ENCODE results near the gene FOXK2.

Gene FOXK2

GRCh38 chr17:82518826-82519810 is at the start of gene FOXK2:
FOXK2 (plus strand) TSS chr17:82519732; CDS start chr17:82519889, 157 bp downstream.
- peak; percentile 86 for DNase-seq

- DNase-seq, result no peak
Observed at GRCh38 chr17:82470065-82470464, 49.5 kb upstream of the FOXK2 start.

GRCh38 chr17:82474223-82475010 is 45.1 kb upstream of the FOXK2 start:
- no peak for DNase-seq

DNA sequence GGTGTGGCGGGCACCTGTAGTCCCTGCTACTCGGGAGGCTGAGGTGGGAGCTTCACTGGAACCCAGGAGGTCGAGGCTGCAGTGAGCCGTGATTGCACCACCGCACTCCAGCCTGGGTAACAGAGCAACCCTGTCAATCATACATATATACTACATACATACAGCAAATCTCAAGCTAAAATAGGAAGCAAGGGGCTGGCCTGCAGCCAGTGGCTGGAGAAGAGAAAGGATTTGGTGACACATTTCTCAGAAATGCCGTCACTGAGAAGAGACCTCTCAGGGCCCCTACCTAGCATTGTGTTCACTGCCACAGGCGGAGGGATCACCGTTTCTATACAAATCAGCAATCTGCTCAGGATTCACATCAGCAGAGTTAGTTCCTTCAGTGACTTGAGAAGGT is 44.1 kb upstream of the FOXK2 start:
- no peak for DNase-seq

- no peak for DNase-seq
Observed at GRCh38 chr17:82477934-82478333, 41.6 kb upstream of the FOXK2 start.

DNA sequence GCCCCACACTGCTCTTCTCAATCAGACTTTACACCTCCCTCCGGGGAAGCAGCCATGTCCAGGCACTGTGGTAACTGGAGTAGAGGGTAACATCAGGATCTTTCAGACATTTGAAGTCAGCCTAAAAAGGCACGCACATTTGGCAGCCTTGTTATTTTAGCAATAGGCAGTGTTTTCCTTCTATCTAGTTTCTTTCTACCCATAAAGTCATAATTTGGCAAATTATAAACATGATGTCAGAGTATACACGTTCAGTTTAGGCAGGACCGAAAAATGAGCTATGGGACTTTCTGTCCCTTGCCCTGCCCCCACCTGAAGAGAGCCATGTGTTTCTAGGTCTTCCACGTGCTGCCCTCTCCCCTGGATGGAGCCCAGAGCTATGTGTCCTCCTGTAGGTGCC is 39.9 kb upstream of the FOXK2 start:
- no peak for DNase-seq

DNA sequence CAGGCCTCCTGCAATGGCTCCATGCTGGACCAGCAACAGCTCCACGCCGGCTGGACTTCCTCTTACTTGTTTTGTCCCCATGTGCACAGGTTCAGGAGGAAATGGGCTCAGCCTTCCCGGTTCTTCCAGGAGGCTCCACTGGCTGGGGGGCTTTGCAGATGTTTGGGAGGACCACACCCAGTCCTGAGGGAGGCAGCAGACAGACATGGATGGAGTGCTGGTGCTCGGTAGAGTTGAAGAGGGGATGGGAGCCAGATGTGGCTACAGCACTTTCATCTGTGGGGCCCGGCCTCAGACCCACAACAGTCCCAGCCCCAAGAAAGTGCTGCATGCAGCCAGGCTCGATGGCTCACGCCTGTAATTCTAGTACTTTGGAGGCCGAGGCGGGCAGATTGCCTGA is 39.2 kb upstream of the FOXK2 start:
- DNase-seq, result no peak

DNA sequence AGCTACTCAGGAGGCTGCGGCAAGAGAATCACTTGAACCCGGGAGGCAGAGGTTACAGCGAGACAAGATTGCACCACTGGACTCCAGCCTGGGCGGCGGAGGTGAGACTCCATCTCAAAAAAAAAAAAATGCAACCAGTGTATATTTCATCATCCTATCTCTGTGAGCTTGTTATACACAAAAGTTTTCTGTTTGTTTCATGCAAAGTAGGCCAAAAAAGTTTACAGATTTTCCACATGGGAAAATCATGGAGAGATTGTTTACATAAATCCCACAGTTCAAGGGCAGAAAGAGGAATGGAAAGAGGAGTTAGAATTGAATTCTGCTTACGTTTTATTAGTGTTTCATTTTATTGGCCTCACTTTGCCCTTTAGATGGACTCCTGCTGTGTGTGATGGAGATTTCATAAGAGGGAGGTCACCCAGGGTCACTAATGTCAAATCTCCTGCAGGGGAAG is 36.3 kb upstream of the FOXK2 start:
- no peak for DNase-seq

DNA sequence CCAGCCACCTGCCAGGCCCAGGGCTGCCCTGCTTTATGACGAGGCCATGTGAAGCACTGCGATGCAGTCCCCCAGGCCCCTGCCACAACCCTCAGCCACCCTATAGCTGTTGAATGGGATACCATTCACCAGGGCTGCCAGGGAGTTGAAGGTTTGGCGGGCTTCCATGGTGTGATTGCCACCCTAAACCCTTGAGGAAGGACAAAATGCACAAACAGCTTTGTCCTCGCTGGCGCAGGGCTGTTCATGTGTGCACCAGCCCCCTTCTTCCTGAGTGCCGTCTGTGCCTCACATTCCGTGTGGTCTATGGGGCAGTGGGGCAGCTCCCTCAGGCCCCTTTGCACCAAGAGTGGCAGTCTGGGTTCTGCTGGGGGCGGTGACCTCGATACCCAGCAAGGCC is 35.7 kb upstream of the FOXK2 start:
- no peak for DNase-seq

DNA sequence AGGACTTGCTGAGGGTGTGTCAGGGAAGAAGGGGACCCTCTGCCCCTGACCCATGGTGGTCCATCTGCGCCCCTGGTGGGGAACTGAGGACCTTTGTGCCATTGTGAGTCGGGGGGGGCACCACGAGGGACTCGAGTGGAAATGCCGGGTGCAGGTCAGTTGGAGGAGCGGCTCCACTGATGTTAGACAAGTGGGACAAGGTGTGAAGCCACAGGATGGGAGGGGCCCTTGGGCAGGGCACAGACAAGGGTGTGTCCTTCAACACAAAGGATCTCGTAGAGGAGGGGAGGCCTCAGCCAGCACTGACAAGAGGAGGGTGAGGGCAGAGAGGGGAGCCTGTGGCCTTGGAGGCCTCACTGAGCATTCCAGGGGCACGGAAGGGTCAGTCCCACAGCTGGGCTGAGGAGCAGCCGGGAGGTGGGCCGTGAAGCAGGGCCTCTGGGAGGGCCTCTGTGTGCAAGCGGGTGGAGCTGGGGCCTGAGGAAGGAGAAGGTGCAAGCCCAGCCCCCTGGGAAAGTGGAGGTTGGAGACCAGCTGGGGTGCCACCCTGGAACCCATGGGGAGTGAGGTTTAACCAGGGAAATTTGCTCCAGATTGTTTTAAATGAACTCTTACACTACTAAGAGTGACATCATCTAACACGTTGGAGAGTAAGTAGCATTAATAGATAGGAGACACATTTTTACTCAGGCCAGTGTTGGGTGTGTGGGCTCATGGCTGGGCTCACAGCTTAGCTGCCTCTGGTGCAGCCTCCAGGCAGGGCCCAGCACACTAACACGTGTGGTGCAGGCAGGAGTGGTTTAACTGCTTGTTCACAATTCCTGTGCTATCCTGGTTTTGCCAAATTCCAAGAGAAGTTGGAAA is 33.1 kb upstream of the FOXK2 start:
- DNase-seq, result no peak

DNA sequence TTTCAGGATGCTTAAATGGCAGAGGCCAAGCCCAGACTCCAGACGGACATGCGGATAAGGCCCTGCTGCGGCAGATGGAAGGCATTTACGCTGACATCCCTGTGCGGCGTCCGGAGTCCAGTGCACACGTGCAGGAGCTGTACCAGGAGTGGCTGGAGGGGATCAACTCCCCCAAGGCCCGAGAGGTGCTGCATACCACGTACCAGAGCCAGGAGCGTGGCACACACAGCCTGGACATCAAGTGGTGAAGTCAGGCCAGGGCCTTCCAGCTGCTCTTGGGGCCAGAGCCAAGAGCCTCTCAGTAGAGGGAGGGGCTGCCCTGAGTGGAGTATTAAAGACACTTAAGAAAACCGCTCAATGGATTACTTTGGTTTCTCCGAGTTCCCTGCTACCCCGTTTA is 31.6 kb upstream of the FOXK2 start:
- no peak for DNase-seq

GRCh38 chr17:82489117-82489516 is 30.4 kb upstream of the FOXK2 start:
- DNase-seq, result peak; percentile 27

DNA sequence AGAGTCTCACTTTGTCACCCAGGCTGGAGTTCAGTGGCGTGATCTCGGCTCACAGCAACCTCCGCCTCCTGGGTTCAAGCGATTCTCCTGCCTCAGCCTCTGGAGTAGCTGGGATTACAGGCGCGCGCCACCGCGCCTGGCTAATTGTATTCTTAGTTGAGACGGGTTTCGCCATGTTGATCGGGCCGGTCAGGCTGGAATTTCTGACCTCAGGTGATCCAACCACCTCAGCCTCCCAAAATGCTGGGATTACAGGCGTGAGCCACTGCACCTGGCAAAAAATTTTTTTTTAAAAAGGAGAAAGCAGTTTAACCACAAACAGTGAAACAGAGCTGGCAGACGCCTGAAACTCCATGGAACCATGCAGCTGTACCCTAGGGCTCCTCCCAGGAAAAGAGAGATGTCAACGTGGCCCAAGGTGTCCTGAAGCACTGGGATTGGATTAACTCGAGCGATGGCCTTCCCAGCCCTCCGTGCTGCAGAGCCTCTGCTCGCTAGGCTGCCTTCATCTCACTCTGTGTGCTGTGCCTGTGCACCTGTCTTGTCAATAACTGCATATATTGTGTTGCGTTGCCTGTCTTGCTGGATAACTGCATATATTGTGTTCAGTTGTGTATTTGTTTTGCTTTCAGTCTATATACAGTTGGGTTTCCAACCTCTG is 29.6 kb upstream of the FOXK2 start:
- no peak for DNase-seq

DNA sequence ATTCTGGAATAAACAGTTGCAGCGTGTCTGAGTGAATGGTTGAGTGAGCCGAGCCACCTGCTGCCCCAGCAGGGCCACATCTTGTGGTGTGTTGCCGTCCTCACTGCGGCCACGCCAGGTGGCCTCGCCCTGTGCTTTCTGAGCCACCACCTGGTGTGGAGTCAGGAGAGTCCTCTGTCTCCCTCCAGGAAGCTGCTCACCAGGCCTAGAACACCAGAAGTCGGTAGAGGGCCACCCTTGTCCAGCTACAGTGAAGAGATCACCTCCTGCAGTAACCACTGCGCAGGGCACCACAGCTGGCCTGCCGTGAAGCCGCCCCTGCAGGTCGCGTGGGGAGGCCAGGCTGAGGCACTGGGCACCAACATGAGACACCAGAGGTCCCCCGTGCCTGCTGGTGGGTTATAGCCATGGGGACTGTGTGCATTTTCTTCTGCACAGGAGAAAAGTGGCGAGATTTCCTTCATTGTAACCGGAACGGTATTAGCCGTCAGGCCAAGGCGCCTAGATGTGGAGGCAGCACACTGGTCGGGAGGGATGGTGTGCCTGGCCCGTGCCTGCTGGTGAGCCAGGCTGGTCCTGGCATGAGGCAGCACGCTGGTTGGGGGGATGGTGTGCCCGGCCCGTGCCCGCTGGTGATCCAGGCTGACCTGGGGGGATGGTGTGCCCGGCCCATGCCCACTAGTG is 28.9 kb upstream of the FOXK2 start:
- no peak for DNase-seq

GRCh38 chr17:82491196-82491530 is 28.4 kb upstream of the FOXK2 start:
- no peak for DNase-seq

- DNase-seq, result no peak
Observed at GRCh38 chr17:82491533-82491932, 28.0 kb upstream of the FOXK2 start.

DNA sequence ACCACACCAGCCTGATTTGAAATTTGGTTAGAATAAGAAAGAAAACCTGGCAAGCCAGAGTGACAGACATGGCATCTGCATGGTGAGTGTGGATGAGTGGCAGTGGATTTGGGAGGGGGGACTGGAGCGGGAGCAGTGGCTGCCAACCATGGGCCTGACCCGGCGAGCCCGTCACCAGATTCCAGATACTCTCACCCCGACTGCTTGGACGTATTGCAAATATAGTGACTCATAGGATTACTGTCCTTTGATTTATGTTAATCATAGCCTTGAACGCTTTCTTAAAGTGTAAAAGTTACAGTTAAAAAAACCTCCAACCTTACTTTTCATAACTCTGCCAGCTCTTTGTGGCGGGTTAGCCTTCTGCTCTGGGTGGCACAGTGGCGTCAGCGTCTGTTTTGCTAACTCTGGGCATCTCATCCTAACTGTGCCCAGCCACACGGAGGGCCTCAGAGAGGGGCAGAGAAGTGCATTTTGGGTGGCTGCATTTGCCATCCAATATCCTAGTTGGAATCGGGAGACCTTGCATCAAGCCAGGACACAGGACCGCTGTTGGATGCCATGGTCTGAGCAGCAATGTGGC is 26.8 kb upstream of the FOXK2 start:
- no peak for DNase-seq

- DNase-seq, result no peak
Observed at GRCh38 chr17:82493226-82493781, 26.2 kb upstream of the FOXK2 start.

DNA sequence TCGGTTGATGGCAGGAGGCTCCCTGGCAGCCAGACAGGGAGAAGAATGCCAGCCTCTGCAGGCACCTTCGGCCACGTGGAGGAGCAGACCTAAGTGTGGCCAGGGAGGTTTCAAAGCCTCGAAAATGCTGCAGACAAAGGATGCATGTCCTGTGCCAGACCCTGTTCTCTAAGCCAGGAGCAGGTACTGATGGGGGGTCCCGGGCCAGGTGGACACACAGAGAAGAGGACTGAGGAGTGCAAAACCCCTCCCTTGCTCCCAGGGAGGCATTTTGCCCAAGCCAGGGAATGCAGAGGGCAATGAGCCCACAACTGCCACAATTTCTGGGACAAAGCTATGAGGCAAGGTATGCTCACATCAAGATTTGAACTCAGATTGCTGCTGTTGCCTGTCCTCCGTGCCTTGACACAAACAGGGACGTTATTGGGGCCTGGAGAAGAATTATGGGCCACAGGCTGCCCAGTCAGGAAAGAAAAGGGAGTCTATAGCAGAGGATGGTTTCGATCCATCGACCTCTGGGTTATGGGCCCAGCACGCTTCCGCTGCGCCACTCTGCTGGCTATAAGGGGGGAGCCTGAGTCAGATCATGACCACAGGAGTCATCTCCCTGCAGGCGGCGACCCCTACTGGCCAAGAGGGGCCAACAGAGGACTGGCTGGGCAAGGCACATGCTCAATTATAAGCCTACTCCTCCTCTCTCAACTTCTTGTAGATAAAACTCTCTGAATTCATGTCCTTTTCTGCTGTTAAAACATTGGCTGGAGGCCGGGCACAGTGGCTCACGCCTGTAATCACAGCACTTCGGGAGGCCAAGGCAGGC is 25.1 kb upstream of the FOXK2 start:
- peak; percentile 80 for DNase-seq
